Measurements from ENCODE around the gene SNX8. TPM values are rescaled to one million over a fixed set of nuclear protein-coding genes. Genes with fewer than 3 reads are reported as not detected.

SNX8 gene
- total RNA-seq, 1 experiment from 2014 or later, result 139 TPM

GRCh38 chr7:2289111-2289586 is 25.1 kb downstream of the SNX8 start:
- intact Hi-C loops (cut with micrococcal nuclease; ENCODE audit: unreplicated experiment), result no loop called here
- ChIA-PET CTCF (no interaction called here), POLR2A (no interaction called here)
- Histone ChIP-seq H3K27ac (ENCODE audit: low read length) (no peak overlapping the region), H3K9me3 (ENCODE audit: control insufficient read depth, insufficient read depth, low read depth, low read length) (no peaks in the 10 kb centered on the region), H3K27me3 (ENCODE audit: control insufficient read depth, insufficient read depth, low read length) (no peaks in the 10 kb centered on the region), H3K4me1 (ENCODE audit: control insufficient read depth, insufficient read depth, low read length) (no peaks in the 10 kb centered on the region), H3K4me3 (ENCODE audit: low read depth in 2 of 2, low read length in 2 of 2) (no peak overlapping the region), H3K36me3 (ENCODE audit: control insufficient read depth, insufficient read depth, low read length) (no peaks in the 10 kb centered on the region)
- BruUV-seq (replicated peaks), result no TSS peak
- in situ Hi-C loops (cut with HindIII; ENCODE audit: low pct_unique_long_range_greater_than_20kb, low sequenced_read_pairs), result no loop called here
- no peak for ATAC-seq
- no peak for DNase-seq (ENCODE audit: low read depth, low spot score)
- TF ChIP-seq POLR2AphosphoS5 (IDR thresholded peaks at IDR 0.05; ENCODE audit: low read depth, low read length) (no peak), TCF7L2 (IDR thresholded peaks at IDR 0.05; ENCODE audit: low read depth, low read length) (no peak), SIN3A (IDR thresholded peaks at IDR 0.05; ENCODE audit: borderline replicate concordance, insufficient read depth, low read depth, low read length) (no peak)
- TF ChIP-seq, protein P1, sequence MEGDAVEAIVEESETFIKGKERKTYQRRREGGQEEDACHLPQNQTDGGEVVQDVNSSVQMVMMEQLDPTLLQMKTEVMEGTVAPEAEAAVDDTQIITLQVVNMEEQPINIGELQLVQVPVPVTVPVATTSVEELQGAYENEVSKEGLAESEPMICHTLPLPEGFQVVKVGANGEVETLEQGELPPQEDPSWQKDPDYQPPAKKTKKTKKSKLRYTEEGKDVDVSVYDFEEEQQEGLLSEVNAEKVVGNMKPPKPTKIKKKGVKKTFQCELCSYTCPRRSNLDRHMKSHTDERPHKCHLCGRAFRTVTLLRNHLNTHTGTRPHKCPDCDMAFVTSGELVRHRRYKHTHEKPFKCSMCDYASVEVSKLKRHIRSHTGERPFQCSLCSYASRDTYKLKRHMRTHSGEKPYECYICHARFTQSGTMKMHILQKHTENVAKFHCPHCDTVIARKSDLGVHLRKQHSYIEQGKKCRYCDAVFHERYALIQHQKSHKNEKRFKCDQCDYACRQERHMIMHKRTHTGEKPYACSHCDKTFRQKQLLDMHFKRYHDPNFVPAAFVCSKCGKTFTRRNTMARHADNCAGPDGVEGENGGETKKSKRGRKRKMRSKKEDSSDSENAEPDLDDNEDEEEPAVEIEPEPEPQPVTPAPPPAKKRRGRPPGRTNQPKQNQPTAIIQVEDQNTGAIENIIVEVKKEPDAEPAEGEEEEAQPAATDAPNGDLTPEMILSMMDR (IDR thresholded peaks at IDR 0.05), result no peak
- TF ChIP-seq, protein P2, sequence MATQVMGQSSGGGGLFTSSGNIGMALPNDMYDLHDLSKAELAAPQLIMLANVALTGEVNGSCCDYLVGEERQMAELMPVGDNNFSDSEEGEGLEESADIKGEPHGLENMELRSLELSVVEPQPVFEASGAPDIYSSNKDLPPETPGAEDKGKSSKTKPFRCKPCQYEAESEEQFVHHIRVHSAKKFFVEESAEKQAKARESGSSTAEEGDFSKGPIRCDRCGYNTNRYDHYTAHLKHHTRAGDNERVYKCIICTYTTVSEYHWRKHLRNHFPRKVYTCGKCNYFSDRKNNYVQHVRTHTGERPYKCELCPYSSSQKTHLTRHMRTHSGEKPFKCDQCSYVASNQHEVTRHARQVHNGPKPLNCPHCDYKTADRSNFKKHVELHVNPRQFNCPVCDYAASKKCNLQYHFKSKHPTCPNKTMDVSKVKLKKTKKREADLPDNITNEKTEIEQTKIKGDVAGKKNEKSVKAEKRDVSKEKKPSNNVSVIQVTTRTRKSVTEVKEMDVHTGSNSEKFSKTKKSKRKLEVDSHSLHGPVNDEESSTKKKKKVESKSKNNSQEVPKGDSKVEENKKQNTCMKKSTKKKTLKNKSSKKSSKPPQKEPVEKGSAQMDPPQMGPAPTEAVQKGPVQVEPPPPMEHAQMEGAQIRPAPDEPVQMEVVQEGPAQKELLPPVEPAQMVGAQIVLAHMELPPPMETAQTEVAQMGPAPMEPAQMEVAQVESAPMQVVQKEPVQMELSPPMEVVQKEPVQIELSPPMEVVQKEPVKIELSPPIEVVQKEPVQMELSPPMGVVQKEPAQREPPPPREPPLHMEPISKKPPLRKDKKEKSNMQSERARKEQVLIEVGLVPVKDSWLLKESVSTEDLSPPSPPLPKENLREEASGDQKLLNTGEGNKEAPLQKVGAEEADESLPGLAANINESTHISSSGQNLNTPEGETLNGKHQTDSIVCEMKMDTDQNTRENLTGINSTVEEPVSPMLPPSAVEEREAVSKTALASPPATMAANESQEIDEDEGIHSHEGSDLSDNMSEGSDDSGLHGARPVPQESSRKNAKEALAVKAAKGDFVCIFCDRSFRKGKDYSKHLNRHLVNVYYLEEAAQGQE (IDR thresholded peaks at IDR 0.05; ENCODE audit: insufficient read depth in 1 of 2, low read depth in 2 of 2, low read length in 1 of 2), result no peak

GRCh38 chr7:2288503-2288902 is 25.7 kb downstream of the SNX8 start:
- intact Hi-C loops (cut with micrococcal nuclease; ENCODE audit: unreplicated experiment) (no loop called here), in situ Hi-C loops (cut with HindIII; ENCODE audit: low pct_unique_long_range_greater_than_20kb, low sequenced_read_pairs) (no loop called here)
- ChIA-PET POLR2A (no interaction called here), CTCF (no interaction called here)
- no peak for DNase-seq (ENCODE audit: low read depth, low spot score)
- Histone ChIP-seq H3K4me1 (ENCODE audit: control insufficient read depth, insufficient read depth, low read length) (no peaks in the 10 kb centered on the region), H3K27me3 (ENCODE audit: control insufficient read depth, insufficient read depth, low read length) (no peaks in the 10 kb centered on the region), H3K4me3 (ENCODE audit: low read depth in 2 of 2, low read length in 2 of 2) (no peak overlapping the region), H3K36me3 (ENCODE audit: control insufficient read depth, insufficient read depth, low read length) (no peaks in the 10 kb centered on the region), H3K27ac (ENCODE audit: low read length) (no peak overlapping the region), H3K9me3 (ENCODE audit: control insufficient read depth, insufficient read depth, low read depth, low read length) (no peaks in the 10 kb centered on the region)
- TF ChIP-seq, protein P1 (IDR thresholded peaks at IDR 0.05), result no peak
- TF ChIP-seq POLR2AphosphoS5 (IDR thresholded peaks at IDR 0.05; ENCODE audit: low read depth, low read length), result no peak
- no peak for TF ChIP-seq SIN3A (IDR thresholded peaks at IDR 0.05; ENCODE audit: borderline replicate concordance, insufficient read depth, low read depth, low read length)
- TF ChIP-seq TCF7L2 (IDR thresholded peaks at IDR 0.05; ENCODE audit: low read depth, low read length), result no peak
- TF ChIP-seq, protein P2 (IDR thresholded peaks at IDR 0.05; ENCODE audit: insufficient read depth in 1 of 2, low read depth in 2 of 2, low read length in 1 of 2), result no peak
- no TSS peak for BruUV-seq (replicated peaks)
- ATAC-seq, result no peak
